ENCODE measurements around the gene RASSF5.

Gene RASSF5

DNA sequence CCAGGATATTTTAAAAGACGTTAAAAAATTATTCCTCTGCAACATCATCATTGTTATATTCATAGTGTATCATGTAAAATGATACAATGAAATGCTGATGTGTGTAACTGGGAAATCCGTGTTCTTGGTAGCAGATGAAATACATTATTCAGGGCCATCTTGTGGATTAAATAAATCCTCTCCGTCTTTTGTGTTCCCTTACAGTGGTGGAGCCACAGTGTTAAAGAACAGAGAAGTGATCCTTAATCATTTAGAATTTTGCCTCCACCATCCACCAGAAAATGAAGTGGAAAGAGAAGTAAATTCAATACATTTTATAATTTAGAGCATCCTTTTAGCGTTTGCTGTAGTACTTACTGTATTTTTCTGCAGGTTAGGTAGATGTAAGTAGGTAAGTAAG lies 129.3 kb downstream of the RASSF5 start:
- no peaks in the 10 kb centered on the region for H3K36me3 ChIP-seq (ENCODE audit: insufficient read depth, low read length)
- no peaks in the 10 kb centered on the region for H3K27me3 ChIP-seq (ENCODE audit: control insufficient read depth in 1 of 2, insufficient read depth in 2 of 2, low read length in 2 of 2)
- no peak overlapping the region for H3K27ac ChIP-seq (ENCODE audit: low read depth, low read length)
- peaks cover 9% of the 10 kb centered on the region for H3K4me1 ChIP-seq (ENCODE audit: insufficient read depth, low read length)
- no peak overlapping the region for H3K4me3 ChIP-seq (ENCODE audit: low read depth in 1 of 2, low read length in 2 of 2)
- H3K9ac ChIP-seq (ENCODE audit: low read length) = no peak overlapping the region
- H3K9me3 ChIP-seq (ENCODE audit: low read length) = no peaks in the 10 kb centered on the region

DNA sequence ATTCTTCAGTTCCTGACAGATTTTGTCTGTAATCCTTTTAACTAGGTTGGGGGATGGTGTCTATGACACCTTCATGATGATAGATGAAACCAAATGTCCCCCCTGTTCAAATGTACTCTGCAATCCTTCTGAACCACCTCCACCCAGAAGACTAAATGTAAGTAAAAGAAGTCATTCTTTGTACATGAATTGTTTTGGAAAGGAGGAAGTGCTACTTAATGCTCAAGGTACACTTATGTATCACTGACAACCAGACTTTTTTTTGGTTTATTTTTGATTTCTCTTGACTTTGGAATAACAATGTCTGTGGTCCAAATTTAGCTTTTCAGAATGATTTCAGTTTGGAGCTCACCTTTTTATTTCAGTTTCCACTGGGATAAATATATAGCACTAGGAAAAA lies 130.3 kb downstream of the RASSF5 start:
- Histone ChIP-seq H3K27me3 (ENCODE audit: control insufficient read depth in 1 of 2, insufficient read depth in 2 of 2, low read length in 2 of 2) (no peaks in the 10 kb centered on the region), H3K9me3 (ENCODE audit: low read length) (no peaks in the 10 kb centered on the region), H3K4me3 (ENCODE audit: low read depth in 1 of 2, low read length in 2 of 2) (no peak overlapping the region), H3K27ac (ENCODE audit: low read depth, low read length) (no peak overlapping the region), H3K4me1 (ENCODE audit: insufficient read depth, low read length) (peaks cover 9% of the 10 kb centered on the region), H3K36me3 (ENCODE audit: insufficient read depth, low read length) (no peaks in the 10 kb centered on the region), H3K9ac (ENCODE audit: low read length) (no peak overlapping the region)

Measured in muscle layer of colon (tissue), 2 donors.